Mucosa of gallbladder (tissue), 1 donor: ENCODE data around the gene C15orf39. TPM values are rescaled to one million over a fixed set of nuclear protein-coding genes. Genes with fewer than 3 reads are reported as not detected.

Experiments
- DNase-seq: peaks from one replicate; pipeline ENCODE4 v3.0.0-alpha.2; 2020; ENCODE audit warnings: low spot score
- total RNA-seq: library from RNA; stranded (reverse); gene quantifications from one replicate; pipeline ENCODE4 v1.2.1, GENCODE V29; 2021
- donor health status: DM: no; HTN: no; CAD: no.

C15orf39 gene
- total RNA-seq, 1 donor from 2014 or later: 27.0 TPM

- no peak for DNase-seq
Measured at GRCh38 chr15:75197062-75197630, 4.5 kb upstream of the C15orf39 start.

GRCh38 chr15:75198560-75199356, 2.9 kb upstream of the C15orf39 start:
- DNase-seq: no peak

GRCh38 chr15:75199357-75199940, 2.2 kb upstream of the C15orf39 start:
- DNase-seq: no peak

GRCh38 chr15:75200391-75200764, 1.3 kb upstream of the C15orf39 start:
- no peak for DNase-seq

GRCh38 chr15:75200765-75201615, 692 bp upstream of the C15orf39 start:
- no peak for DNase-seq

DNA sequence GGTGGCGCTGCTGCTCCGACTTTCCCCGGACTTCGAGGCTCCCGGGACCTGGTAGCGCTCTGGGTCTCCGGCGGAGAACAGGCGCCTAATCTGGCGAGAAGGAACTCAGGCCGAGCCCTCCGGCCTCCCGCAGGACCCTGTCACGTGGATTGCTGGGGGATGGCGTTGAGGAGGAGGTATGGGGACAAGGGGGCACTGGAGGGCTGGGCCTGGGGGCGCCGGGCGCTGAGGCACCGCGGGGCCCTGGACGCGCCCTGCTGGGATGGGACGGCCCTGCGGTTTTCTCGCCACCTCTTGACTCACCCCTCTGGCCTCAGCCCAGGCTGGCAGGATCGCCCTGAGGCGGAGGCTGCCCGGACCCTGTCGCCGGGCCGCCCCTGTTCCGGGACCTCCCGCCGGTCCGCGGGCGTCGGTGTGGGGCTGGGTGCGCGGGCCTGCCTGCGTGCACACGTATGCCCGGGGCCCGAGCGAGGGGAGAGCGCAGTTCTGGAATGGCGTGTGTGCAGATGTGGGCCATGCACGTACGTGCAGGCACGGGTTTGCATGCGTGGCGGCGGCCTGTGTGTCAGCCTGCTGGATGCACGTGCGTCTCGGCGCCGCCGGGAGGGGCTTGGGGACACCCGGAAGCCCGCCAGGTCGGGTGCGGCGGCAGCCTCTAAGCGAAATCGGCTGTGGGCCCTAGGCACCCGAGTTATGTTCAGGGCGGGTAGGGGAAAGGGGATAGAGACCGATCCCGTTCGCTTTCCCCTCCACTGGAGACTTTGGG, 752 bp downstream of the C15orf39 start:
- DNase-seq: peak; percentile 79

DNA sequence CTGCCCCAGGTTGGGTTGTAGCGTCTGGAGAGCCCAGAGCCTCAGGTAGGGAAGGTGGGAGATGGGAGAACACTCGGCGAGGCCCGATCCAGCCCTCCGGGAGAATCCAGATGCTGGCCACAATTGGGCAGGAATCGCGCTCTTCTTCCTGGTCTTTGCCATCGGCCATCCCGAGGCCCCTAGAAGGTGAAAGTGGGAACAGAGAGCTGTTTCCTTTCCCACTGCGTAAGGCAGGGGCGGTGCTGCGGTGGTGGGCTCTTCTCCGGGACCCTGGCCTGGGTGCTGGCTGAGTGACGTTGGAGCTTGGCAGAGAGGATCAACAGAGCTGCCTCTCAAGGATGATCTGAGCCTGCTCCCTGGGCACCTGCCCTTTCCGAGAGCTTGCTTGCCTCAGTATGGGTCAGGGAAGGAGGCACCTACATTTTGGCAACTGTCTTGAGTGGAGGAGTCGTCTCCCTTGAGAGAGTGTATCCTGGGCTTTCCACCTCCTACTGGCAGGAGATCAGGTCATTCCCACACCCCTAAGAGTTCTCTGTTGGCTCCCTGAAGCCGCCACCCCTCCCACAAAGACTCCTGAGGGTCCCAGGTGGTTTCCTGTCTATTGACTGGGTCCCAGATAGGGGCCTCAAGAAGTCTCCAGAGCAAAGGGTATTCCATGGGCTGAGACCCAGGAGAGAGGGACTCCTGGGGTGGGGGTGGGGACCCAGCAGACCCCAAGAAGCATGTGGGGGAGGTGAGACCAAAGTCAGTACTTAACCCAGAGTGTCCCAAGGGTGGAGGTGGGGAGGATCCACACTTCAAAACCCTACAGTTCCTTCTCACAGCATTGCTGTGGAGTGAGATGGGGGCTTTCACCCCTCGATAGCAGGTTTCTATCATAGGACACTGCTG, 1.6 kb downstream of the C15orf39 start:
- no peak for DNase-seq

GRCh38 chr15:75203908-75204263, 2.2 kb downstream of the C15orf39 start:
- DNase-seq: no peak

GRCh38 chr15:75204340-75205063, 2.8 kb downstream of the C15orf39 start:
- DNase-seq: peak; percentile 90

GRCh38 chr15:75205064-75205395, 3.3 kb downstream of the C15orf39 start:
- no peak for DNase-seq

DNA sequence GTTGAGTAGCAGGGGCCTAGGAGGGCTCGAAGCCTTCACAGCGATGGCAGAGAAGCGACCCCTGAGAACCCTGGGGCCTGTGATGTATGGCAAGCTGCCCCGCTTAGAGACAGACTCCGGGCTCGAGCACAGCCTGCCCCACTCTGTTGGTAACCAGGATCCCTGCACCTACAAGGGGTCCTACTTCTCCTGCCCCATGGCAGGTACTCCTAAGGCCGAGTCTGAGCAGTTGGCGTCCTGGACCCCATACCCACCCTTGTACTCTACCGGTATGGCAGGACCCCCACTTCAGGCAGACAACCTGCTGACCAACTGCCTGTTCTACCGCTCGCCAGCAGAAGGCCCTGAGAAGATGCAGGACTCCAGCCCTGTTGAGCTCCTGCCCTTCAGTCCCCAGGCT, 4.3 kb downstream of the C15orf39 start:
- no peak for DNase-seq

DNA sequence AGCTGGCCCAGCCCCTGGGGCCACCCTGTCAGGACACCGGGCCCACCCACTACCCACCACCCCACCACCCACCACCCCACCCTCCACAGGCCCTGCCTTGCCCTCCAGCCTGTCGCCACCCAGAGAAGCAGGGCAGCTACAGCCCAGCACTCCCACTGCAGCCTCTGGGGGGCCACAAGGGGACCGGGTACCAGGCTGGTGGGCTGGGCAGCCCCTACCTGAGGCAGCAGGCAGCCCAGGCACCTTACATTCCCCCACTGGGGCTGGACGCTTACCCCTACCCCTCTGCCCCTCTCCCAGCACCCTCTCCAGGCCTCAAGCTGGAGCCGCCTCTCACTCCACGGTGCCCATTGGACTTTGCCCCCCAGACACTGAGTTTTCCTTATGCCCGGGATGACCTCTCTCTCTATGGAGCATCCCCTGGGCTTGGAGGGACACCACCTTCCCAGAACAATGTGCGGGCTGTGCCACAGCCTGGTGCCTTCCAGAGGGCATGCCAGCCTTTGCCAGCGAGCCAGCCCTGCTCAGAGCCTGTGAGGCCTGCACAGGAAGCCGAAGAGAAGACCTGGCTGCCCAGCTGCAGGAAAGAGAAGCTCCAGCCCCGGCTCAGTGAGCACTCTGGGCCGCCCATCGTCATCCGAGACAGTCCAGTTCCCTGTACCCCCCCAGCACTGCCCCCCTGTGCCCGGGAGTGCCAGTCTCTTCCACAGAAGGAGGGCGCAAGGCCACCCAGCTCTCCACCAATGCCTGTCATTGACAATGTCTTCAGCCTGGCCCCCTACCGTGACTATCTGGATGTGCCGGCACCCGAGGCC, 5.3 kb downstream of the C15orf39 start:
- peak; percentile 19 for DNase-seq

DNA sequence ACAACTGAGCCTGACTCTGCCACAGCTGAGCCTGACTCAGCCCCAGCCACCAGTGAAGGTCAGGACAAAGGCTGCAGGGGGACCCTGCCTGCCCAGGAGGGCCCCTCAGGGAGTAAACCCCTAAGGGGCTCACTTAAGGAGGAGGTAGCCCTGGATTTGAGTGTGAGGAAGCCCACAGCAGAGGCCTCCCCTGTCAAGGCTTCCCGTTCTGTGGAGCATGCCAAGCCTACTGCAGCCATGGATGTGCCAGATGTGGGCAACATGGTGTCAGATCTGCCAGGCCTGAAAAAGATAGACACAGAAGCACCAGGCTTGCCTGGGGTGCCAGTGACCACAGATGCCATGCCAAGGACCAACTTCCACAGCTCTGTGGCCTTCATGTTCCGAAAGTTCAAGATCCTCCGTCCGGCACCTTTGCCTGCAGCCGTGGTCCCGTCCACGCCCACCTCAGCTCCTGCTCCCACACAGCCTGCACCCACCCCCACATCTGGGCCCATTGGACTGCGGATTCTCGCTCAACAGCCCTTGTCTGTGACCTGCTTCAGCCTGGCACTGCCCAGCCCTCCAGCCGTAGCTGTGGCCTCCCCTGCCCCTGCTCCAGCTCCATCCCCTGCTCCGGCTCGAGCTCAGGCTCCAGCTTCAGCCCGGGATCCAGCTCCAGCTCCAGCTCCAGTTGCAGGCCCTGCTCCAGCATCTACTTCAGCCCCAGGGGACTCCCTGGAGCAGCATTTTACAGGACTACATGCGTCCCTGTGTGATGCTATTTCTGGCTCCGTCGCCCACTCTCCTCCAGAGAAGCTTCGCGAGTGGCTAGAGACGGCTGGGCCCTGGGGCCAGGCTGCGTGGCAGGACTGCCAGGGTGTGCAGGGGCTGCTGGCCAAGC, 6.2 kb downstream of the C15orf39 start:
- no peak for DNase-seq

DNA sequence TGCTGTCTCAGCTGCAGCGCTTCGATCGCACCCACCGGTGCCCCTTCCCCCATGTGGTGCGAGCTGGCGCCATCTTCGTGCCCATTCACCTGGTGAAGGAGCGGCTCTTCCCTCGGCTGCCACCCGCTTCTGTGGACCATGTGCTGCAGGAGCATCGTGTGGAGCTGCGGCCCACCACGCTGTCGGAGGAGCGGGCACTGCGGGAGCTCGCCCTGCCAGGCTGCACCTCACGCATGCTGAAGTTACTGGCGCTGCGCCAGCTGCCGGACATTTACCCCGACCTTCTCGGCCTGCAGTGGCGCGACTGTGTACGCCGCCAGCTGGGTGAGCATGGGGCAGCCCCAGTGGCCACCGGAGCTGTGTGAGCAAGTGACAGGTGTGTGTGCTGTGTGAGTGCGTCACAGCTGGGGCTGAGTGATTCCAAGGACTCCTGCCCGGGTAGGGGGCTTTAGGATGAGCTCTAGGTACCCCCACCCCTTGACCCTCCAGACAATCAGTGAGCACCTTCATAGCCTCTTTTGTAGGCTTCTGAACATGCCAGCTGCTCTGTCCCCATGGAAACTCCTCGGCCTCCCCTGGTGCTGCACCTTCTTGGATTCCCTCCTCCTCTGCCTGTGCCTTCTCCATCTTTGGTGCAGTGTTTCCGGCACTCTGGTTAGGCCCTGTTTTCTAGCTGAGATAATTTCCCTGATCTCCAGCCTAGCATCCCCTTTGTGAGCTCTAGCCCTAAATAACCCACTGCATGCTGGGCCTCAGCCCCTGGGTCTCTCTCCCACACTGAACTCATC, 7.0 kb downstream of the C15orf39 start:
- no peak for DNase-seq

GRCh38 chr15:75209289-75209676, 7.6 kb downstream of the C15orf39 start:
- DNase-seq: no peak

- no peak for DNase-seq
Measured at GRCh38 chr15:75210811-75211230, 9.1 kb downstream of the C15orf39 start.
